Left ventricle myocardium superior (tissue), 1 donor: ENCODE measurements around the gene NHEJ1. TPM values are rescaled to one million over a fixed set of nuclear protein-coding genes. Genes with fewer than 3 reads are reported as not detected.

Experiments
- ATAC-seq: fragments of 200-7000 bp; cut with Tn5 transposase; one replicate; pipeline ENCODE4 v1.9.1; 2020; ENCODE audit warnings: mild to moderate bottlenecking, moderate library complexity
- DNase-seq: peaks from one replicate; pipeline ENCODE4 v3.0.0-alpha.2; 2020
- intact Hi-C: fragments of 100-400 bp; cut with micrococcal nuclease; formaldehyde crosslinking; loops from one replicate; pipeline ENCODE4 v1.11.0; 2022
- microRNA-seq: library from miRNA; unstranded; fragments of <30 nt; microRNA quantifications from one replicate; pipeline ENCODE4 v1.2.0, GENCODE V29; 2020; ENCODE audit warnings: borderline number of aligned reads
- total RNA-seq: library from RNA; stranded (reverse); fragmentation: NEBNext Ultra II Directional; extraction: Animal tissue kit (Norgen Biotek cat#: 25700); gene quantifications from one replicate; pipeline ENCODE4 v1.2.1, GENCODE V29; 2021
- donor health status: DM: no; HTN: yes; CAD: no; lungs with severe emphysema.

NHEJ1 gene
- total RNA-seq, 1 donor from 2014 or later, result 7.0 TPM

DNA sequence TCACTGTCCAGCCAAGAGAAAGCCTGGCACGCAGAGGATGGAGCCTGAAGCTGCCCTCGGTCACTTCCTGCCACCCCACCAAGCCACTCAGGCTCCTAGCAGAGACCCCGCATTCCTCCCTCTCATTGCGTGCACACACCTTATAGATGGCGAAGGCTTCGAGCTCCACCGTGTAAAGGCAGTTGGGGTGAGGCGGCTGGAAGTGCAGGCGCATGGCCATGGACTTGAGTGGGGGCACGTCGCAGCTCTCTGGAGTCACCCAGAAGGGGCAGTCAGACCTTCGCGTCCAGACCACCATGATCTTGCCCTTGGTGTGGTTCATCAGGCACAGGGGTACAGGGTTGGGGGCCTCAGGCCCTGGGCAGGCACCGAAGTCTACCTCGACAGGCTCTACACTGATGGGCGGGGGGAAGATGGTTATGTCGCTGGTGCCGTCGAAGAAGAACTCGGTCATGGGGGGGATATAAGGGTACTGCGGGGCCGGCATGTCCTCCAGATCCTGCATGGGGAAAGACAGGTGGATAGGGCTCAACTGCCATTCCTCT, 133.0 kb downstream of the NHEJ1 start:
- no peak for ATAC-seq
- DNase-seq, result no peak
- intact Hi-C loops, result no loop called here

DNA sequence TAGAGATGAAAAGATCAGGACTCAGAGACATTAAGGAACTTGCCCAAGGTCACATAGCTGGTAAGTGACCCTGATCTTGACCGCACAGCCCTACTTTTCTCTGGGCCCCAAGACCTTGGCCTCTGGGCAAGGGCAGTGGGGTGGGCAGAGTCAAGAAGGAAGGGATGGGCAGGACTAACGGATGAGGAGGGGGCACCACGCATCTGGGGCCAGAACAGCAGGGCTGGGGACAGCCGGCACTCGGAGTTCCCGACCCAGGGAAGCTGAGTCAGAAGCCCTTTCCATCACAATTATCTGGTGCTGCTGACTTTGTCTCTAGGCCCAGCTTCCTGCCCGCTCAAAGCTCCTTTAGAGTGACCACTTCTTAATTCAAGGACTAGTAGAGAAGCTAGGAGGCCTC, 133.7 kb downstream of the NHEJ1 start:
- intact Hi-C loops, result no loop called here
- ATAC-seq (no peak), DNase-seq (no peak)

DNA sequence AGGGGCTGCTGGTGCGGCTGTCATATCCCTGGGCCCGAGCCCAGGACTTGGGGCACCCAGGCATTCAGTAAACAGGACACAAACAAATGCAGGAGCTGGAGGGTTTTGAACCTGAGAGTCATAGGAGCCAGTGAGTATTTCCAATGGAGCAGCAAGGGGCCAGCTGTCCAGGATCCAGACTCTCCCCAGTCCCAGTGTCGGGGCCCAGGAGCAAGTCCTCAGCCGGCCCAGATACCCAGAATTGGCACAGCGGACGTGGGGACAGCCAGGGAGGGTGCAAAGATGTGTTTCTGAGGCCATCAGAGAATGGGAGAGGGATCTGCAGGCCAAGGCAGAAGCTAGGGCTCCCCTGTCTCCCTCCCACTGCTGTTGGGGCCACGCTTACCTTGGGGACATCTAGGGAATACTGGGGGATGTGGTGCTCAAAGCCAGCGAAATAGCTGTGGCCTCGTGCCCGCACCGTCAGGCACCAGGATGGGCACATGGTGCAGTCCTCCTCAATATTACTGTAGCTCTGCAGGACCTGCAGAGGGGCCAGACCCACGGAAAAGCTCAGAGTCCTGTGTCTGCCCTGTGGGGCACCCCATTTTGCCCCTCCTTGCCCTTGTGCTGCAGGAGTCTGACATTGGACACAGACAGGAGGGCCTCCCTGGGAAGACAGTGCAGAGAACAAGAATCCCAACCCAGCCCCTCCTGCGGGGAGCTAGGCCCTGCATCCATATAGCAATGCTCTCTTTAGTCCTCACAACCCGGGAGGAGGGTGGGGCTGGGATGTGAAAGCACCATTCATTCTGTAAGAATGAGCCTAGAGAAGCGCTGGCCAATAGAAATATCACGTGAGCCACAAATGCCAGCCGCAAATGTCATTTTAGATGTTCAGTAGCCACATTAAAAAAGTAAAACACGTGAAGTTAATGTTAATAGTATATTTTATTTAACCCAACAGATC, 134.7 kb downstream of the NHEJ1 start:
- DNase-seq (no peak), ATAC-seq (no peak)
- intact Hi-C loops, result no loop called here

Small RNAs within 50 kb of the gene (microRNA-seq; reads per million reads assigned to microRNA genes)
- gene MIR3131, result not detected

Other genes with a start within 250 kb of the NHEJ1 start
- gene CDK5R2, start 201.1 kb downstream of the NHEJ1 start, total RNA-seq, result not detected
- not detected for gene FEV, start 175.6 kb downstream of the NHEJ1 start, total RNA-seq
- gene CRYBA2, start 167.4 kb downstream of the NHEJ1 start, total RNA-seq, result not detected
- not detected for gene CFAP65, start 119.3 kb downstream of the NHEJ1 start, total RNA-seq
- gene IHH, start 99.9 kb downstream of the NHEJ1 start, total RNA-seq, result not detected
- 0.37 TPM for gene SLC23A3, start 9.2 kb upstream of the NHEJ1 start, total RNA-seq
- gene CNPPD1, start 16.1 kb upstream of the NHEJ1 start, total RNA-seq, result 65.0 TPM
- 41.1 TPM for gene RETREG2, start 17.5 kb upstream of the NHEJ1 start, total RNA-seq
- gene ZFAND2B, start 46.0 kb upstream of the NHEJ1 start, total RNA-seq, result 20.3 TPM
- gene ABCB6, start 58.1 kb upstream of the NHEJ1 start, total RNA-seq, result 28.2 TPM
- gene ATG9A, start 68.8 kb upstream of the NHEJ1 start, total RNA-seq, result 81.8 TPM
- gene ANKZF1, start 69.0 kb upstream of the NHEJ1 start, total RNA-seq, result 30.4 TPM
- gene GLB1L, start 84.6 kb upstream of the NHEJ1 start, total RNA-seq, result 2.5 TPM
- gene STK16, start 84.7 kb upstream of the NHEJ1 start, total RNA-seq, result 16.4 TPM
- not detected for gene TUBA4B, start 92.4 kb upstream of the NHEJ1 start, total RNA-seq
- 116 TPM for gene TUBA4A, start 93.1 kb upstream of the NHEJ1 start, total RNA-seq
- 74.9 TPM for gene DNAJB2, start 118.6 kb upstream of the NHEJ1 start, total RNA-seq
- gene PTPRN, start 148.6 kb upstream of the NHEJ1 start, total RNA-seq, result not detected
- gene RESP18, start 171.9 kb upstream of the NHEJ1 start, total RNA-seq, result not detected
- 74.8 TPM for gene DNPEP, start 227.1 kb upstream of the NHEJ1 start, total RNA-seq